ENCODE results near the gene KRTAP12-1.

DNA sequence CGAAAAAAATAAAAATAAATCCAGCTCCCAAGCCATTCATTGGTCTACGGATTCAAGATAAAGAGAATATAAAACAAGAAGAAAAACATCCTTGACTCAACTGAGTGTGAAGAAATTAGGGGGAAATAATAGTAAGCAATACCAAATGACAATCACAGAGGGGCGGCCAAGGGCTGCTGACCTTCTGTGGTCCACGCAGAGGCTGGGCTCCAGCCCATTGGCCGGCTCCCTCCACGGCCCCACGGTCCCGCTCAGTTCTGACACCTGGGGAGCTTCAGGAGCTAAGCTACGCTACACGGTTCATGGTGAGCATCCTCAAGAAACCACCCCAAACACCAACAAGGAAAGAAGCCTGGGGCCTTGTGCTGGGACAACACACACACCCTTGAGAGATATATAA lies 14.6 kb upstream of the KRTAP12-1 start:
- TF ChIP-seq, protein P1, sequence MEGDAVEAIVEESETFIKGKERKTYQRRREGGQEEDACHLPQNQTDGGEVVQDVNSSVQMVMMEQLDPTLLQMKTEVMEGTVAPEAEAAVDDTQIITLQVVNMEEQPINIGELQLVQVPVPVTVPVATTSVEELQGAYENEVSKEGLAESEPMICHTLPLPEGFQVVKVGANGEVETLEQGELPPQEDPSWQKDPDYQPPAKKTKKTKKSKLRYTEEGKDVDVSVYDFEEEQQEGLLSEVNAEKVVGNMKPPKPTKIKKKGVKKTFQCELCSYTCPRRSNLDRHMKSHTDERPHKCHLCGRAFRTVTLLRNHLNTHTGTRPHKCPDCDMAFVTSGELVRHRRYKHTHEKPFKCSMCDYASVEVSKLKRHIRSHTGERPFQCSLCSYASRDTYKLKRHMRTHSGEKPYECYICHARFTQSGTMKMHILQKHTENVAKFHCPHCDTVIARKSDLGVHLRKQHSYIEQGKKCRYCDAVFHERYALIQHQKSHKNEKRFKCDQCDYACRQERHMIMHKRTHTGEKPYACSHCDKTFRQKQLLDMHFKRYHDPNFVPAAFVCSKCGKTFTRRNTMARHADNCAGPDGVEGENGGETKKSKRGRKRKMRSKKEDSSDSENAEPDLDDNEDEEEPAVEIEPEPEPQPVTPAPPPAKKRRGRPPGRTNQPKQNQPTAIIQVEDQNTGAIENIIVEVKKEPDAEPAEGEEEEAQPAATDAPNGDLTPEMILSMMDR (IDR thresholded peaks at IDR 0.05) = no peak
- no peak for TF ChIP-seq POLR2A (IDR thresholded peaks at IDR 0.05)
- no peak for TF ChIP-seq POLR2AphosphoS5 (IDR thresholded peaks at IDR 0.05)

All from stomach (tissue), 4 donors.